HG03280 (cell line): Measurements from ENCODE around the gene KCNIP4.
"Not testable (repeated sequence)": the region's sequence is repeated elsewhere in the genome, so short reads cannot be mapped to it uniquely, and the experiment has no call there.

ENCODE experiments used
- ATAC-seq: cut with Tn5 transposase; IDR thresholded peaks from one replicate; pipeline ENCODE4 v1.9.1; 2021; ENCODE audit warnings: mild to moderate bottlenecking, moderate library complexity; ENCODE audit not compliant: unreplicated experiment

The KCNIP4 gene

DNA sequence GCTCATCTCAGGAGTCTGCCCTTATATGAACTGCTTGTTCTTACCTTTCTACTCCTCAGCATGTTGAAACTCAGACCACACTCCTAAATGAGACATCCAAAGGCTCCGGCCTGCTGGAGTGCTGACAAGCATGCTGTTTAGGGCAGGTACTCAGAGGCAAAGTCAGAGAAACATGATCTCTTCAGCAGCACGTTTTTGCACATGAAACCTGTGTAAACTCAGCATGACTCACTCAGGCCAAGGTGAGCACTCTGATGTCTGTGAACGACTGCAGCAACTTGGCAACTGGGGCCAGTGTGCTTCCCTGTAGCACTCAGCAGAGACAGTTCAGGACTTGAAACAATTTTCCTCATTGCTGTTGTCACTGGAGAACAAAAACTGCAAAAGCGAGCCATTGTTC lies 1138.8 kb downstream of the KCNIP4 start:
- no peak for ATAC-seq

DNA sequence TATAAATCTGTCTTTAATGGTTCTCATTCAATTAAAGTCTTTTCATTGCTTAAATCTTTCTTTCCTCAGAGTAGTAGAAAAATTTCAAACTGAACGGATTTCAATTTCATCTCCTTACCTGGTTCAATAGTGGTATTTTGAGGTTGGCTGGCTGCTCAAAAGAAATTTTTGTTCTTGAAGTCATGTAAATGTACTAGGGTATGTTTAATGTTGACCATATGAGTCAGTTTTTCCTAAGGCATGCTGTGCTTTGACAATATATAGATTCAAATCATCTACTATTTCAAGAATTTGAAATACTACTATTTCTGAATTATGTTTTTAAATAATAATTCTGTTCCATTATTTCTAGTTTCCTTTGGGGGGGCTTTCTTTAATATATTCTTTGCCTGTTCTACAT lies 1142.9 kb downstream of the KCNIP4 start:
- no peak for ATAC-seq

DNA sequence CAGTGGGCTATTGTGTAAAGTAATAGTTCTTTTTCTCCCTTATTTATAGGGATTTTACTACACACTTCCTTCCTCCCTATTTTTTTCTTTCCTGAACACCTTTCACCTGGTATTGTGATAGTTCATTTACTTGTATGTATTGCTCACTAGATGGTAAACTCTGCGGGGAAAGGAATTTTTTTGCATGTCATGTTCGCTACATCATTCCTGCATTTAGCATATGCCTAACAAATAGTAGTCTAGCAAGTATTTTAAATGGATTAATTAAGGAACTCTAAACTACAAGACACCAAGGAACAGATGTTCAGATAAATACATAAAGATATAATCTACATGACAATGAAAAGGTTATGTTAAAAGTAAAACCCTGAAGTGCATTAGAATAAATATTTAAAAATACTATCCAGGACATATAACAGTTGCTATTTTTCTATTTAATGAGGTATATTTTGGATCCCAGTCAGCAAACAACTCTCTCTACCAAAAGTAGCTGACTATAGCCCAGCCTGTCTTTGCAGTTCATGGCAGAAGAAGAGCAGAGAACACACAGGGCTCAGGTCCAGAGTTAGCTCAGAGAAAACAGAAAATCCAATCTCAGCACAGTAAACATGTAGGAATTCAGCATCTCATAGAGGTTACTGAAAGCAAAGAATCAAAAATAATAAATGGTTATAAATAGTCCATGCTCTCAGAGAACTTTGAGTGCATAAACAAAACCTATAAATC lies 1160.5 kb downstream of the KCNIP4 start:
- no peak for ATAC-seq

DNA sequence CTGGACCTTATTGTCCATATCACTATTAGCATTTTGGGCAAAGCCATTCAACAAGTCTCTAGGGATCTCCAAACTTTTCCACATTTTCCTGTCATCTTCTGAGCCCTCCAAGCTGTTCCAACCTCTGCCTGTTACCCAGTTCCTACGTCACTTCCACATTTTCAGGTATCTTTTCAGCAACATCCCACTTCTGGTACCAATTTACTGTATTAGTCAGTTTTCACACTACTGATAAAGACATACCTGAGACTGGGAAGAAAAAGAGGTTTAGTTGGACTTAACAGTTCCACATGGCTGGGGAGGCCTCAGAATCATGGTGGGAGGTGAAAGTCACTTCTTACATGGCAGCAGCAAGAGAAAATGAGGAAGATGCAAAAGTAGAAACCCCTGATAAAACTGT lies 1165.4 kb downstream of the KCNIP4 start:
- ATAC-seq: not testable (repeated sequence)

DNA sequence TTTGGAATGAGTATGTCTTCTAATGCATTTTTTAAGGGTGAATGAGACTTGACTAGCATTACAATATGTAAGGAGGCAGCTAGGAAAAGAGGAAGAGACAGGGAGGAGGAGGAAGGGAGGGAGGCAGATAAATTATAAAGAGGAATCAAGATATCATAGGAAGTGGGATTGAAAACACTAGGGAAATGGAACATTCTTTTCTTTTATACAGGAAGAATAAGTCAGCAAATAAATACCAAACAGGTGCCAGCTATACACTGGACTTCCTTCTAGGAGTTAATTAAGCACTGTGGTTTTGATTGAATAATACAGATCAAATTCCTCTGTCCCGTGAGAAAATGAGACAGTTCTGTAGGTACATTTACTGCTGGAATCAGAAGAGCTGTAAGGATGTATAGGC lies 1169.7 kb downstream of the KCNIP4 start:
- no peak for ATAC-seq

DNA sequence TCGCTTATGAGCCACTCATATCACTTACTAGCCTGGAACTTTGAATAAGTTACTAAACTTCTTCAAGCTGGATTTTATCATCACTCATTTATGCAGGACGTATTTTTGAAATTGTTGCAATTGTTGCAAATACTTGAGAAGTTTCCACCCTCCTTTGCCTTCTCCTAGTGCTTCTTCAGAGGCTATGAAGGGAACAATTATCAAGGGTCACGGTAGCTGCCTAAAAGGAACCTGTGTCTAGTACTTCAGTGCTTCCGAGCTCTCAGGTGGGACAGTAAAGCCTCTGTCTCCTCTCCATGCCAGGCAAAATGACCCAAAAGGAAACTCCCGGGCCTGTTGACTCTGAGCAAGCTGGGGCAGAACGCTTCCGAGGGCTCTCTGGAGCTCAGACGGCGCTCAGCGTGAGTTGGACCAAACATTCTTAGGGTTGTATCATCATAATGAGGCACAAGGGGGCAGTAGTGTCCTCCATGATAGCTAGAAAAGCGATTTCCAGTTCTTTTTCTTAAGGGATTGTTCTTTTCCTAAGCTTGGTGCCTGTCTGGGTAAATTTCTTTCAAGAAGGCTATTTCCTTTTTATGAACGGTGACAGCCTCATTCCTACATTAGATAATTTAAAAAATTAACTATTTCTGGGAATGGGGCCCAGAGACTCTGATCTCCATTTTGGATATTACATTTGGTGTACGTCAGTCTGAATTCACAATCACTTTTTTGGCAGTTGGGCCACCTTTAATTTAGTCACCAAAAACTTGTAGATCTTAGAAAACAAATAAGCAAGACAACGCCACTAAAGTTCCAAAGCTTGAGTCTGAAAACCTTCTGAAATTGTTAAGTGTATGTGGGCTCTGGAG lies 1175.2 kb downstream of the KCNIP4 start:
- ATAC-seq: peak; percentile 84

DNA sequence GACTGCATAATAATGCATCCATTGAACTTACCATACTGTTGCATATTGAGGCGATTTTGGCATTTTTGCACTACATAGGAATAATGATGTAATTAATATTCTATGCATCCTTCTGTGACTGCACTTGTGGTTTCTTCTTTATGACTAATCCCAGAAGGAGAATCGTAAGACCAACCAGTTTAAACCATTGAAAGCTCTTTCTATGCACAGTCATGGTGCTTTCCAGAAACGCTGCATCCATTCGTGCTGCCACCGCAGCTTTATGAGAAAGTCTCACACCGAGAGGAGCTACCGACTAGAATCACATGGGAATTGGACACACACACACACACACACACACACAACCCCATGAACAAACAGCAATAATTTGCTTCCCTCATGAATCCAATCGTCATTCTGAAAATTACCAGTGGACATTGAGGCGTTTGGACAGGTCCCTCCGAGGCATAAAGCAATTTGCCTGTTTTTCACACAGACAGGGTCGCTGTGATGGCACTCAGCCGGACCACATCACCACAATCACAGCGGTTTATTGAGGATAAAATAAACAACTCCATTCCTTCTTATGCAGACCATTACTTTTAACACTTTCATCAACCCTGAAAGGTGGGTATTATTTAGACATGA lies 1184.1 kb downstream of the KCNIP4 start:
- no peak for ATAC-seq

DNA sequence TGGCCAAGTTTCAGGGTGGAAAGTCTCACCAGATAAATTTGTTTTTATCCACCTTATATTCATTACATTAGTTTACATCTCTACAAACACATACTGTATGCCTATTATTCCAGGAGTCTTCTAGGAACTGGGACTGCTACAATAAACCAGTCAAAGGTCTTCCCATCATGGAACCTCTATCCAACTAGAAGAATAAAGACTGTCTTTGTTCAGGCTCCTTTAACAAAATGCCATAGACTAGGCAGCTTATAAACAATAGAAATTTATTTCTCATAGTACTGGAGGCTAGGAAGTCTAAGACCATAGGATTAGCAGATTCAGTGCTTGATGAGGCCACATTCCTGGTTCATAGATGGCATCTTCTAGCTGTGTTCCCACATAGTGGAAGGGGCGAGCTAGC lies 1186.7 kb downstream of the KCNIP4 start:
- no peak for ATAC-seq

DNA sequence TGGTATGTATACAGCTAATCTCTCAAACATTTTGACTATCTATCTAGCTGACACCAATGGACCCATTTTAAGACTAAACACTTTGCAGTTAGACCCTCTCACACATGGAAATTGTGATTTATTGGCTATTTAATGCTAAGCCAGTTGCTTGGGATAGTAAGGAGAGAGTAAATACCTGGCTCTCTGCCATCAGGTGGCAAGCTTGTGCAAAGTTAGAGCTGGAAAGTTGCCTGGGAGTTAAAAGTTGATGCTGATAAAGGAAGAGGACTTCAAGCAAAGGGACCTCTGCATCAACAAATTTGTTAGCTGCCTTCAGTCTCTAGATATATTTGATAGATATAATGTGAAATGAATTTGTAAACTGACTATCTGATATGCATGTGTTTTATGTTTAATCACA lies 1187.2 kb downstream of the KCNIP4 start:
- ATAC-seq: no peak

DNA sequence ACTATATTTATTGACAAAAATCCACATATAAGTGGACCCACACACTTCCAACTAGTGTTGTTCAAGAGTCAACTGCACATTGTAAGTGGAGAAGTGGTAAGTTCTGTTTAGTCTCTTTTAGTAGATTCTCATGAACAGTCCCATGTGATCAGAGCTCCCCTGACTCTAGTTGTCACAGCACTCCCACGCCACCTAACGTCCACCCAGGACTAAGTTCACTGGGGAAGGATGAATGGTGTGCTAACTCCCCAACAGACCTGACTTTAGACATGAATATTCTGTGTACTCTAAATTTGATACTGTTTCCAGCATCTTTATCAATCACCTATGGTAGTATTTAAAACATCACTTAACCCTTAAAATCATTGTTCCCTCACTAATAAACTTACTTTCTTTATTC lies 1188.5 kb downstream of the KCNIP4 start:
- ATAC-seq: no peak

DNA sequence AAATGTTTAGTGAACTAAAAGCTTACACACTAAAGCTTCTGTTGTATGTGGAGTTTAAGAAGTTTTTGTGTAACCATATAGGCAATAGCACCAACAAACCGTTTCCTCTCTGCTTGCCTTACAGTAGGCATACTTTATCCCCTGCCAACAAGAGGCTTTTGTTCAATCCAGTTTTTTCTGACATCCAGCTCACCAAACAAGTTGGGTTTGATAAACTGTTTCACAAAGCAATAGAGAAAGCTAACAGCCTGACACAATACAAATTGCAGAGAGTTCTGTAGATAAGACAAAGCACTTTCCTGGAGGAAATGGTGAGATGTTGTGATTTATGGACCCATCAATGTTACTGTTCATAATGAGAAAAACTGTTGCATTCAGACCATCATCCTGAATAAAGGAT lies 1194.5 kb downstream of the KCNIP4 start:
- no peak for ATAC-seq

DNA sequence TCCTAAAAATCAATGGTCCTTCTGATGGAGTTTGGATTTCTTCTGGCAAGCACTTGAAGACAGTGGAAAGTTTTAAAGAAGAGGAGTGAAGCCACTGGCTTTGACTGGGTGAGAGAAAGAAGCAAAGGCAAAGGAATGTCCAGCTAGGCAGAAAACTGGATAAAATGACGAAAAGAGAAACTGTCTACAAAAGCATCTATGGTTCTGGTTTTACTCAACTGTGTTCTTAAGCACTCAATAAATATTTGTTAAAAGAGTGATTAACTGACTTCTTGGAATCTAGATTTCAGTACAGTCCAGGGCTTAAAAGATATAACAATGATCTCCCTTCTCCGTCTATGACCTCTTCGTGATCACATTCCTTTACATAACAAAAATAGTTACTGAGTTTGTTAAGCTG lies 1195.9 kb downstream of the KCNIP4 start:
- no peak for ATAC-seq

DNA sequence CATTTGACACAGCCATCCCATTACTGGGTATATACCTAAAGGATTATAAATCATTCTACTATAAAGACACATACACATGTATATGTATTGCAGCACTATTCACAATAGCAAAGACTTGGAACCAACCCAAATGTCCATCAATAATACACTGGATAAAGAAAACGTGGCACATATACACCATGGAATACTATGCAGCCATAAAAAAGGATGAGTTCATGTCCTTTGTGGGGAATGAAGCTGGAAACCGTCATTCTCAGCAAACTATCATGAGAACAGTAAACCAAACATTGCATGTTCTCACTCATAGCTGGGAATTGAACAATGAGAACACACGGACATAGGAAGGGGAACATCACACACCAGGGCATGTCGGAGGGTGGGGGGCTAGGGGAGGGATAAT lies 1202.6 kb downstream of the KCNIP4 start:
- ATAC-seq: not testable (repeated sequence)

DNA sequence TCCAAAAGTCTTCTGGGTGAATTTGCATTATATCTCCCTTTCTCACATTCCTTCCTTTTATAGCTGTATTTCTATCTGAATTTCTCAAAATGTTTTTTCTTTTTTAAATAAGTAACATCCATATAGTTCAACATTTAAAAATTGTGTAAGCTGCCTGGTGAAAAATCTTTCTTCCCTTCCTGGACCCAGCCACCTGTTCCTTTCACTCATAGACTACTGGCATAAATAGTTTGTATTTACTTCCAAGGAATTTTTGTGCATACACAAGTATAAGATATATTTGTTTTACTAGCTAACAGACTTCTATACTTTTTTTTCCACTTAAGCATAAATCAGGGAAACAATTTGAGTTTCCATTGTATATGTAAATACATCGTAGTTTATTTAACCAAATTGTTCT lies 1212.6 kb downstream of the KCNIP4 start:
- no peak for ATAC-seq

DNA sequence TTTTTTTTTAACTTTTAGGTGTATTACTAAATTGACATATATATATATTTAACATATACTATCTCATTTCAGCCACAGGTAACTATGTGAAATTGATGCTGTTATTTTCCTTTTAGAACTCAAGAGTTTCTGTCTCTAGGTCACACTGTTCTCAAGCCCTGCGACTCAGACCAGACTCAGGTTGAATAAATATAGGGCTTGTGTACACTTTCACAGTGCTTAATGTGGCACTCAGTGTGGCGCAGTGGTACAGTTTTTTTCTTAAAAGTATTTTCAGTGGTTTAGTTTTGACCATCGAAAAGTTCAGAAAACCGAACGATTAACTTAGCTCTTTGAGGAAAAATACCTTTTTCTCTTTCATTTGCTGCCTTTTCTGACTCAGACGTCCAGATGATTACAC lies 1223.7 kb downstream of the KCNIP4 start:
- no peak for ATAC-seq

DNA sequence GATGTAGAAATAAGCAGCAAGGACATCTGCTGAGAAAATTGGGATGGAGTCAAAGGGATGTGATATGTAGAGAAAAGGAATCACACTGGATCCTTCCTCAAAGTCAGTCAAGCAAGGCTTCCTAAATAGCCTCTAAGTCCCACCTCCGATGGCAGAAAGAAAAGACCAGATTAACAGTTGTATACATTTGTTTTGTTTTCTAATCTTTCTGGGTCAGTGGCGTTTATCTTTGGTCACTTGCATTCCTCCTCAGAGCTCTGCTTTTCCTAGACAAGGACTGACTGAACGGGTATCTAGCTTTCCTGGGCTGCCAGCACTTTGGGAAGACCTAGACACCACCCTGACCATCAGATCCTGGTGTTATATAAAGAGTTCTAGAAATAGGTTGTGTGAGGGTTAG lies 1225.1 kb downstream of the KCNIP4 start:
- ATAC-seq: no peak

DNA sequence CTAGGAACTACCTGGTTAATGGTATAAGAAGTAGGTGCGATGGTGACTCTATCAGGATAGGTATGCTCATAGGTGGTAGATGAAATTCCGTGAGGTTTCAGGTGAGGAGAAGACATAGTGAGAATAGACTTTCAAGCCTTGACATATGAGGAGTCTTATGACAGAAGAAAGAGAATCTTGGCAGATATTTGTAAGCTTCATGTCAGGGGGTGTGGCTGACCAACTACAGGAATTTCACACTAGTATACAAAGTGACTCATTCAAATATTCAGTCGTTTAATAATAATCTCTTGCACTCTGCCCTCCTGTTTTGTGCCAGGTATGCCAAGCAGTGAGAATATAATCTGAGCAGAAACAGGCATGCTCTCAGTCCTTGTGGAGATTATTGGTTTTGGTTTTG lies 1225.6 kb downstream of the KCNIP4 start:
- no peak for ATAC-seq

DNA sequence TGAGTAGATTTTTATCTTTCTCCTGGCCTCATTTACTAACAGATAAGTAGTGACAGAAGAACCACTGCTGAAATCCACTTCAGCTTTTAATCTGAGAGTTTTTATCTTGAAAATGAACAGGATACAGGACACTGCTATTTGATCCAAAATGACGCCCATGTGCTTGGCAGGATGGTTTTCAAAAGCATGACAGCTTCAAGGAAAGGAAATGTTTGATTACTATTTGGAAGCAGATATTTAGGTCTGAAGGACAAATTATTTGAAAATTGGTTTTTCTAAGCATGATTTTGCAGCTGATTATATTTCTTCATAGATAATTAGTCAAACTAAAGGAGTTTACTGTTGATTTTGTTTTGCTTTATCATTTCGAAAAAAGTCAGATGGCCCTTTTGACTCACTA lies 1237.2 kb downstream of the KCNIP4 start:
- no peak for ATAC-seq

DNA sequence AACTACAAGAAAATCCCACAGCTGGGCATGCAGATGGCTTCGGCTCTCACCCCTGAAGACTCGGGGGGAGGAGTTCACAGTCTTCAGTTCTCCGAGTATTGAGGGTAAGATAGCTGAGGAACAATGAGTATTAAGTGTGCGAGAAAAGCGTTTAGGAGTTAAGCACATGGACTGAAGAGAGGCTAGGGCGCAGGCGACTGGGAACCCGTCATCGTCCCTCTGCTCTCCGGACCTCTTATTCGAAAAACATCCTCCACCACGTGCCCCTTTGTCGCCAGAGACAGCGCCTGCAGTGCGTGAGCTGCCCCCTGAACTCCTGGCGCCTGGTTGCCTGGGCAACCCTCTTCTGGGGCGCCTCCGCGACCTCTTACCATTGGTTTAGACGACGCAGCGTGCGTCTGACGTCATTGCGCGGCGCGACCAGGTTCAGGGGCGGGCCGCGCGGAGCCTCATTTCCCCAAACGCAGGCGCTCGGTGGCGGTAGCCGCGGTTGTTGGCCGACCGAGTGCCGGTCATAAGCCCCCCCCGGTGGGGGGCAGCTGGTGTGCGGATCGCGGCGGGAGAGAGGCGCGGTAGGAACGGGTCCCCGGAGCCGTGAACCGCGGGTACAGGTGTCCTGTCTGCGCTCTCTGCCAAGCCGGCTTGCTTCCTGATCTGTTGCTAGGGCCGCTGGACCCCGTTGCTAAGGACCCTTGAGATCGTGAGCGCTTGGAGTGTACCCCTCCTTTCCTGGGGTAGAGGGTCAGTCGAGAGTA lies 1248.4 kb downstream of the KCNIP4 start, which contains the start of gene PACRGL:
TSS of gene PACRGL (plus strand) at position 452 of the 755 bp plus-strand sequence. CDS start 4,024 bp downstream, outside the sequence.
- peak; percentile 100 for ATAC-seq

DNA sequence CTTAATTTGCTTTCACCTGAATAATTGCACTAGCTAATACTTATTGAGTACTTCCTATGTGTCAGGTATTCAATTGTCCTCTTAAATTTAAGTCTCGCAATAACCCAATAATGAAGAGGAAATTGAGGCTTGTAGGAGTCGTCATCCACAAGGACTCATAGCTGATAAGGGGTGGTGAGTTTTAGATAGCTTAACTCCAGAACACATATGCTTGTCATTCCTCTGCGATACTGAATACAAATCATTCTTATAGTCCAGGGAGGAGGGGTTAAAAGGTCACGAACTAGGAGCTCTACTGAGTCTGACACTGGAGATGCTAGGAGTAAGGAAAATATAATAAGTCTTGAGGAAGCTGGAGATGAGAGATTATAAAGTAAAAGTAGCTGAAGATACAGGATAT lies 1249.8 kb downstream of the KCNIP4 start:
- no peak for ATAC-seq

DNA sequence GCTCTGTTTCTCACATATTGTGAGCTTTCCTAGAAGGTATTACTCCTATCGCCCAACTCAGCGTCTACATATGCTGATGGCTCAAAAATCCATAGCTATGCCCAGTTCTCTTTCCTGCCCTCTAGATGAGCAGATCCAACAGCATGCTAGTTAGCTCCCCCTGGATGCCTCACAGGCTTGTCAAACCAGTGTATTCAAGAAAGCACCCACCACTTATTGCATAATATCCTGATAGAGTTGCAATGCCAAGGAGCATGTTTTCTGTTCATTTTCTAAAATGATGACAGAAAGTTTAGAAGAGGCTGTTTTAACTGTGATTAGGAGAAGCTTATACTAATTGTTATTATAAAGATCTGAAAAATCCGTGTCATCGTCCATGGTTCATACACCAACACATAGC lies 1250.2 kb downstream of the KCNIP4 start:
- ATAC-seq: no peak
